Stimulated activated CD4-positive, alpha-beta T cell treated with anti-CD3 and anti-CD28 coated beads, Interleukin-15, amount 100 ng/mL, for 1 hour (primary cell): ENCODE results near the gene GATC.
"Not testable (repeated sequence)": the region's sequence is repeated elsewhere in the genome, so short reads cannot be mapped to it uniquely, and the experiment has no call there.

Experiments used
- DNase-seq, 2 donors: peaks; one replicate each; pipeline ENCODE4 v3.0.0-alpha.2; 2020; ENCODE audit warnings: low read depth in 1 of 2, low spot score in 1 of 2

GATC gene

DNA sequence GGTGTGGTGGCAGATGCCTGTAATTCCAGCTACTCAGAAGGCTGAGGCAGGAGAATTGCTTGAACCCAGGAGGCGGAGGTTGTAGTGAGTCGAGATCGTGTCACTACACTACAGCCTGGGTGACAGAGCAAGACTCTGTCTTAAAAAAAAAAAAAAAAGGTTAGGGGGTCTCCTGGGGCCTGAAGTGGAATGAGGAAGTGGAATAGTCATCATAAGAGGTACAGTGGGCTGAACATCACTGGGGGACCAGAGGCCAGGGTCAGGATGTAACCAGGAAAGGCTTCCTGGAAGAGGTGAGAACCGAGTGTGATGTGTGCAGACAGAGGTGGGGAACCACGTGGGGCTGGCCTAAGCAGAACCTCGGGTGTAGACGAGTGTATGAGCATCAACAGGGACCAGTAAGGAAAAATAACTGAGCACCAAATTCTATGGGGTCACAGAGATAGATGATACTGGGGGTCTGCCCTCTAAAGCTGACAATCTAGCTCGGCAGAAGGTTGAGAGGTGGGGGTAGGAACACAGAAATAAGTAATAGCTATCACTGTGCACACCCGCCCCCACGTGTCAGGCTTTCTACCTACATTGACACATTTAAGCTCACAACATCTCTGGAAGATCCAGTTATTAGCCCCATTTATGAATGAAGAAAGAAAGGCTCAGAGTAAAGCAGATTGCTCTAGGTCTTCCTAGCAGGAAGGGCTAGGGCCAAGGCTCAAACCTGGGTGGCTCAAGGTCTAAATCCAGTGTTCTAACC lies 13.3 kb upstream of the GATC start:
- DNase-seq, result no peak

DNA sequence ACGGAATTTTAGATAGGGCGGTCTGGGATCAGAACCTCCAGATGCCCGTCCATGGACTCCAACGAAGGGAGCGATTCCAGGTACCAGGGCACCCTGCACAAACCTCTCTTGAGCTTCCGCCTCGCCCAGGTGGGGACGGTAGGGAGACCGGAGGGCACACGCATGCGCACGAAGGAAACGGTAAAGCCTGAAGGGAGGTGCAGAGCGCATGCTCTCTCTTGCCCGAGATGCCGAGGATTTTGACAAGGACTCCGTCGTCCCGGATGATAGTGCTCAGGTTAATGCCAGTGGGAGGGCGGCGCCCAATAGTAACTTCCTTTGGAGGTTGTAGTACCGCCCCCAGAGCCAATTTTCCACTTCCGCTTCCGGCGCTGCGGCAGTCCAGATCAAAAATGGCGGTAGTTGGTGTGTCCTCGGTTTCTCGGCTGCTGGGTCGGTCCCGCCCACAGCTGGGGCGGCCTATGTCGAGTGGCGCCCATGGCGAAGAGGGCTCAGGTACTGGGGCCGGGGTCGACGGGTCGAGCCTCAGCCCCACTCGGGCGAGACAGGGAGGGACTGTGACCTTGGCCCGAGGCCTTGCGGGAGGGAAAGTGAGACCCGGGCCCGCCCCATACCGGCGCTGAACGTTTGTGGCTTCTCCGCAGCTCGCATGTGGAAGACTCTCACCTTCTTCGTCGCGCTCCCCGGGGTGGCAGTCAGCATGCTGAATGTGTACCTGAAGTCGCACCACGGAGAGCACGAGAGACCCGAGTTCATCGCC lies 8.3 kb upstream of the GATC start, which contains the start of gene COX6A1:
Gene COX6A1, plus strand, starts transcription at position 379 of the 760 bp plus-strand sequence. Its CDS starts 14 bp downstream, at position 393.
- DNase-seq, result peak; percentile 91 to 92

DNA sequence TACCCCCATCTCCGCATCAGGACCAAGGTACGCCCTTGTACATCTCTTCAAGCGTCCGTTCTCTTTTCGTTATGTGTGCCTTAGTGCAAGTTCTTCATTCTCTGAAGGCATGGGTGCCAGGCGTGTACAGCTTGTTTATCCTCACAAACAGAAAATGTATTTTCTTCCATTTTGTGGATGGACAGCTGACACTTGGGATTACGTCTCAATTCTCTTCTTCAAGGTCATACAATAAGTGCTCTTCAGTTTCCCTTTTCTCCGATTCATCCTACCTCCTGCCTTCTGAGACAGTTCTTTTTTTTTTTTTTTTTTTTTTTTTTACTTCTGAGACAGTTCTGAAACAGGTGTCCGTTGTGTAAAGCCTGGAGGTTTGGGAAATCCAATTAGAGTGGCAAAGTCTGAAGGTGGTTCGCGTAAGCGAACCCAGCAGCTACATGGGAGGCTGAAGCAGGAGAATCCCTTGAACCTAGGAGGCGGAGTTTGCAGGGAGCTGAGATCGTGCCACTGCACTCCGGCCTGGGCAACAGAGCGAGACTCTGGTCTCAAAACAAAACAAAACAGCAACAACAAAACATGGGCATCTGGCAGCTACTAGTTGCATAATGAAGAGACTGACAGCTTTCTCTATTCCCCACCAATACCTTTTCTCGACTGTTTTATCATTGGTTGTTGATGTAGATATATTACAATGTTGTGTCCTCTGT lies 7.6 kb upstream of the GATC start:
- DNase-seq, result no peak

DNA sequence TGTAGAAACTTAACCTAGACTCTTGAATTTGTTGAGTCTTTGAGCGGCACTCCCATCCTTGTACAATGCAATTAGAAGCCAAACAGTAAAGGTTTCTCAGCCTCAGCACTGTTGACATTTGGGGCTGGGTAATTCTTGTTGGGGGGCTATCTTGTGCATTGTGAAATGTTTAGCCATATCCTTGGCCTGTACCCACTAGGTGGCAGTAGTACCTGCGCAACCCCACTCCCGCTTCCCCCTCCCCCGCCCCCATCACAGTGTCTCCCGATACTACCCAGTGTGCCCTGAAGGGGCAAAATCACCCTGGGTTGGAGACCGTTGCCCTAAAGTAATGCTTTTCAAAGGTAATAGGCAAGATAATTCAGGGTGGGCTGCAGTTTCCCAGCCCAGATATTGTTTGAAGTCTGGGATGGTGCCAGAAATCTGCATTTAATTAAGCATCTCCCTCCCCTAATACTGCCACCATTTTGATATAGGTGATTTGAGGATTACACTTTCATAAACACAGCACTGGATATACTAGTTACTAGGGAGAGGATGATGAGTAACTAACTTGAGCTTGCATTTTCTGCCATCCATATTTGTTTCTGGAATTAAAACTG lies 6.5 kb upstream of the GATC start:
- DNase-seq, result peak; percentile 44 to 53

DNA sequence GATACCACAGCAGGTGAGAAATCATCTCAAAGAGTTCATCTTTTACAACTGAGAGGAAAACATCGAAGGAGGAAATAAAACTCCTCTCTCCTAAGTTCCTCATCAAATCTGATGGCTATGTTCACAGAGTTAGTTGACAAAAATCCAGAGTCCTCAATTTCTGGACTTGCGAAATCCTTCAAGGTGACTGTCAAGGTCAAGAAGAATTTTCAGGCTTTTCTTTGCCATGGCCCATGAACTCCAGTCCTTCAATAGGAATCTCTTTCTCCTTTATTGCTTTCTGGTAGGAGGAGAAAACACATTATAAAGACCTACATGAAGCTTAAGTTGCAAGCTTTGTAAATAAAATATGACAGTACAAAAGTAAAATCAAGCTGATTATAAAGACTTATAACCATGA lies 1.6 kb upstream of the GATC start:
- no peak for DNase-seq

GRCh38 chr12:120446844-120447178 lies 567 bp downstream of the GATC start:
- DNase-seq, result not testable (repeated sequence)

DNA sequence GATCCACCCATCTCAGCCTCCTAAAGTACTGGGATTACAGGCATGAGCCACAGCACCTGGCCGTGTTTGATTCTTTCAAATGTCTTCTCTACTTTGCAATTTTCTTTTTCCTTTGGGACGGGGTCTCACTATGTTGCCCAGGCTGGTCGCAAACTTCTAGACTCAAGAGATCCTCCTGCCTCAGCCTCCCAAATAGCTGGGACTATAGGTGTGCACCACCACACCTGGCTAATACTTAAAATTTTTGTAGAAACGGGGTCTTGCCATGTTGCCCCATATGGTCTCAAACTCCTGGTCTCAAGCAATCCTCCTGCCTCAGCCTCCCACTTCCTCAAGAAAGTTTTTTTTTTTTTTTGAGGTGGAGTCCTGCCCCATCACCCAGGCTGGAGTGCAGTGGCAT lies 1.7 kb downstream of the GATC start:
- no peak for DNase-seq

DNA sequence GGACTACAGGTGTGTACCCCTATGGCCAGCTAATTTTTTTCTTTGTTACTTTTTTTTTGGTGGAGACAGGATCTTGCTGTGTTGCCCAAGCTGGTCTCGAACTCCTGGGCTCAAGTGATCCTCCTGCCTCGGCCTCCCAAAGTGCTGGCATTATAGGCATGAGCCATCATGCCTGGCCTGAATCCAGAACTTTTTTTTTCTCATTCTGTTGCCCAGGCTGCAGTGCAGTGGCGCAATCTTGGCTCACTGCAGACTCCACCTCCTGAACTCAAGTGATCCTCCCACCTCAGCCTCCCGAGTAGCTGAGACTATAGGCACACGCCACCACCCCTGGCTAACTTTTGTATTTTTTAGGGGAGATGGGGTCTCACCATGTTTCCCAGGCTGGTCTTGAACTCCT lies 6.3 kb downstream of the GATC start:
- DNase-seq, result not testable (repeated sequence)

DNA sequence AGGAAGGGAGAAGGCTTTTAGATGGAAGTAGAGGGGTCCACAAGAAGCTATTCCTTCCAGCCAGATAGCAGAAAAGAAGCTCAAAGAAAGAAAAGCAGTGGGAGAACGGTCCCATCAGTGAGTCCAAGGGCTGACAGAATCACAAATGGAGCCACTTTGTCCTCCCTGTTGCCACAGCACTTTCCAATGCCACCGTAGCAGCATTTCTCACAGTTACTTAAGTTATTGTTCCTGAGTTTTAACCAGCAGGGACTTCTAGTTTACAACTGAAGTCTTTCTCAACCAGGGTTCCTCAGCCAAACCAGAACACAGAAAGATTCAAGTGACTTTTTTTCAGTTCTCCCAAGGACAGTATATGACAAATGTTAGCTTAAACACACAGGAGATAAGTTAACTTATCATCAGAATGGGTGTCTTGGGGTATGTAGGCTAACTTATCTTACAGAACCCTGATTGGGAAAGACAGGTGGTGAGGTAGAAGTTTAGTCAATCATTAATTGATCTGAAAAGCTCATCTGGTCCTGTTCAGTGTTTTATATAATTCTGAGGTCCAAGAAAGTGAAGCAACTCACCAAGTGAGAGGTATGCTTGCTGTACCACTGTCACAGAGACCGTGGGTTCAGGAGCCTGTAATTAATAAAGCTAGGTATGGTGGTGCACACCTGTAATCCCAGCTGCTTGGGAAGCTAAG lies 7.0 kb downstream of the GATC start:
- no peak for DNase-seq

DNA sequence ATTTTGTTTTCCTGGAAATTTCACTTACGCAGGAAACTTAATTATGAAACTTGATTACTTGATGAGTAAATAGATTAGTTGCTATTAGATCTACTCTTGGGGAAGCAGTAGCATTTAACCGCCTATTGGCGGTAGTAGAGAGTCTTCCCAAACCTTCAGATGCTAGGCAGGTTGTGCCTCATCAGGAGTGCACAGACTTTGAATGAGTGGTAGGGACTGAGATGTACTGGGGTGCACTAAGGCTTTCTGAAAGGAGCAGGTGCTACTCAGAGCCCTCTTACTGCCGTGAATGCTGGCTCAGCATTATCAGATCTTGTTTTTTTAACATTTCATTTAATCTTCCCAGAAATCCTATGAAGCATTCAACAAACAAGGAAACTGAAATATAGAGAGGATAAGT lies 7.7 kb downstream of the GATC start:
- DNase-seq, result no peak

GRCh38 chr12:120455302-120455701 lies 9.1 kb downstream of the GATC start:
- no peak for DNase-seq

GRCh38 chr12:120457133-120457532 lies 10.9 kb downstream of the GATC start:
- DNase-seq, result no peak

- no peak for DNase-seq
Observed at GRCh38 chr12:120460157-120460556, 13.9 kb downstream of the GATC start.

DNA sequence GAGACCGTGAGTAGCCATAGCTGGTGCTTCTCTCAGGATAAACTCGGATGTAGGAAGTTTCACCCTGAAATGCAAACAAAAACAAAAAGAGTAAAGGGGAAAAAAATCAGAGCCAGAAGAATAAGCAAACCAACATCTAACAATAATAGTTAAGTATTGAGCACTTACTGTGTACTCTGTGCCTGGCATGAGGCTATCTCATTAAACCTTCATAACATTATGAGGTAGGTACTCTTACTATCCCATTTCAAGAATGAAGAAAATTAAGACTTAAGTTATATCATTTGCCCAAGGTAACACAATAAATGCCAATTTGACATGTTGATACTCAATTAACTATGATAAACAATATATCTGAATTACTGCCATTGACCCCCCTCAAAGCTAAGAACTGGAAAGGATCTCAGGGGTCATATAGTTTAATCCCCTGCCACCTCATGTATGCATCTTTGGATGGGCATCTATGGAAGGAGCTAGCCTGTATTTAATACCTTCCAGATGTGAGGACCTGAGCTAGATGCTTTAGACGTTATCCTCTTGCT lies 15.9 kb downstream of the GATC start:
- no peak for DNase-seq

DNA sequence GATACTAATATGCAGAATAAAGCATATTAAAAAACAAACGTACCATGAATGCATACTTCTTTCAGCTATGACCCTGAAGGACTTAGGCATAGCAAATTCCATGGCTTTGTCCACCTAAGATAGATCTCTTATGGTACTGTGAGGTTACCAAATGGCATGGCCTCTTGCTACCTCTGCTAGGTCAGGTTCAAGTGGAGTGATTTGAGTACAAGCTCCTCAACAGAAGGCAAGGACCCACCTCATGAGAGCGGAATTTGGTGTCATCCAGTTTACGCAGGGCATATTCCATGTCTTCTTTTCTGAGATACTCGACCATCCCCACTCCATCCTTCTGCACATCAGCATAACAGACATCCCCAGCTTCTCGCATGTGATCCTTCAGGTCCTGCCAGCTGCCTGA lies 17.5 kb downstream of the GATC start:
- DNase-seq, result no peak

GRCh38 chr12:120465756-120466155 lies 19.5 kb downstream of the GATC start:
- DNase-seq, result no peak

DNA sequence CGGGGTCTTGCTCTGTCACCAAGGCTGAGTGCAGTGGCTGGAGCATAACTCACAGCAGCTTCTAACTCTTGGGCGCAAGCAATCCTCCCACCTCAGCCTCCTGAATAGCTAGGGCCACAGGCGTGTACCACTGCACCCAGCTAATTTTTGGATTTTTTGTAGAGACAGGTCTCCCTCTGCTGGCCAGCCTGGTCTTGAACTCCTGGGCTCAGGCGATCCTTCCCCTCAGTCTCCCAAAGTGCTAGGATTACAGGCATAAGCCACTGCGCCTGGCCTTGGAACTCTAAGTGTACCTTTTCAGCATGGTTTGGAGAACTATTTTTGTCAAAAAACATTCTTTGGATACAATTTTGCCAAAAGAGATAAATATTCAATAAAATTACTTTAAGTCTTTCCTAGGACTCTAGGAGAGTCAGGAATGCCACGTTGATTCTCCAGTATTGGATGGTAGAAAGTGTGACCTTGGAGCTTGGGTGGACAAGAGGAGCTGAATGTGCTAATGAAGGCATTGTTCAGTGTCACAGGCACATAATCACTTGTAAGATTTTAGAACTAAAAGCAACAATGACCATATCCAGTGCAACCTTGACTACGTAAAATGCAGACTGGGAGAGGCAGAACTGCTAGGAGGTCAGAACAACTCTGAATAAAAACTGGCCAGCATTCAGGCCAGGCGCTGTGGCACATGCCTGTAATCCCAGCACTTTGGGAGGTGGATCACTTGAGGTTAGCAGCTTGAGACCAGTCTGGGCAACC lies 20.5 kb downstream of the GATC start:
- DNase-seq, result peak; percentile 5 to 16

GRCh38 chr12:120467439-120467838 lies 21.2 kb downstream of the GATC start:
- no peak for DNase-seq

- peak in 1 of 2 donors; percentile 7 for DNase-seq
Observed at GRCh38 chr12:120468325-120468820, 22.1 kb downstream of the GATC start.
